ENCODE results near the gene TM9SF1. TPM values are rescaled to one million over a fixed set of nuclear protein-coding genes. Genes with fewer than 3 reads are reported as not detected.
"Not testable (repeated sequence)": the region's sequence is repeated elsewhere in the genome, so short reads cannot be mapped to it uniquely, and the experiment has no call there.

Gene TM9SF1
- total RNA-seq, 4 donors from 2014 or later = 44.6 to 64.4 (median 52.9) TPM

DNA sequence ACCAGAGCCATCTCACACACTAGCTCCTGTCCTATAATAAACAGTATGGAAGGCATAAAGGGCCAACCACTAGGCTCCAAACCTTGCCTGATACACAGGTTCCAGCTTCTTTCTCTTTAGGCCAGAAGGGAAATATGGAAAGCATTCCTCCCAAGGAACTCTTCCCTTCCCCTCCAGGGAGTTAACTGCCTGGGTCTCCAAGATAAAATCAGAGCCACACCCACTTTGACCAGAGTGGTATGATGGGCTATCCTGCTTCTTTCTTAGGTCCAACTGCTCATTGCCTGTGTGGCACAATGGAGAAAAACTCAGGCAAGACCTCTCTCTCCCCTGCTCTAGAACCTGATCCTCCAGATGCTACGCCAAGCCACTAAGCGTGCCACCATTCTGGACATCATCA, 12.4 kb upstream of the TM9SF1 start:
- no peak overlapping the region for H3K4me3 ChIP-seq (ENCODE audit: low read depth, poor library complexity, severe bottlenecking)
- intact Hi-C loops (cut with DNase I; ENCODE audit: low total_unique reads) = no loop called here
- no peak for TF ChIP-seq POLR2A (IDR thresholded peaks at IDR 0.05)
- TF ChIP-seq, protein P1, sequence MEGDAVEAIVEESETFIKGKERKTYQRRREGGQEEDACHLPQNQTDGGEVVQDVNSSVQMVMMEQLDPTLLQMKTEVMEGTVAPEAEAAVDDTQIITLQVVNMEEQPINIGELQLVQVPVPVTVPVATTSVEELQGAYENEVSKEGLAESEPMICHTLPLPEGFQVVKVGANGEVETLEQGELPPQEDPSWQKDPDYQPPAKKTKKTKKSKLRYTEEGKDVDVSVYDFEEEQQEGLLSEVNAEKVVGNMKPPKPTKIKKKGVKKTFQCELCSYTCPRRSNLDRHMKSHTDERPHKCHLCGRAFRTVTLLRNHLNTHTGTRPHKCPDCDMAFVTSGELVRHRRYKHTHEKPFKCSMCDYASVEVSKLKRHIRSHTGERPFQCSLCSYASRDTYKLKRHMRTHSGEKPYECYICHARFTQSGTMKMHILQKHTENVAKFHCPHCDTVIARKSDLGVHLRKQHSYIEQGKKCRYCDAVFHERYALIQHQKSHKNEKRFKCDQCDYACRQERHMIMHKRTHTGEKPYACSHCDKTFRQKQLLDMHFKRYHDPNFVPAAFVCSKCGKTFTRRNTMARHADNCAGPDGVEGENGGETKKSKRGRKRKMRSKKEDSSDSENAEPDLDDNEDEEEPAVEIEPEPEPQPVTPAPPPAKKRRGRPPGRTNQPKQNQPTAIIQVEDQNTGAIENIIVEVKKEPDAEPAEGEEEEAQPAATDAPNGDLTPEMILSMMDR (IDR thresholded peaks at IDR 0.05) = no peak
- WGBS, 2 donors = 98 to 100% methylated on average over 2 of the region's 2 CpGs
- DNase-seq (ENCODE audit: low spot score in 2 of 2) = peak in 1 of 2 donors; percentile 9

DNA sequence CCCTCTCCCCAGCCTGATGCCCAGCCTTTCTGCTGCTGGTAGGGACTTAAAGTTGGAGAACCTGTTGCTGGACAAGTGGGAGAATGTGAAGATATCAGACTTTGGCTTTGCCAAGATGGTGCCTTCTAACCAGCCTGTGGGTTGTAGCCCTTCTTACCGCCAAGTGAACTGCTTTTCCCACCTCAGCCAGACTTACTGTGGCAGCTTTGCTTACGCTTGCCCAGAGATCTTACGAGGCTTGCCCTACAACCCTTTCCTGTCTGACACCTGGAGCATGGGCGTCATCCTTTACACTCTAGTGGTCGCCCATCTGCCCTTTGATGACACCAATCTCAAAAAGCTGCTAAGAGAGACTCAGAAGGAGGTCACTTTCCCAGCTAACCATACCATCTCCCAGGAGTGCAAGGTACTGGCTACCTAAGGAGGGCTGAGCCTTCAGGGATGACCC, 11.9 kb upstream of the TM9SF1 start:
- intact Hi-C loops (cut with DNase I; ENCODE audit: low total_unique reads) = no loop called here
- peak in 1 of 2 donors; percentile 46 for DNase-seq (ENCODE audit: low spot score in 2 of 2)
- no peak overlapping the region for H3K4me3 ChIP-seq (ENCODE audit: low read depth, poor library complexity, severe bottlenecking)
- 95 to 98% methylated on average over 5 of the region's 5 CpGs for WGBS, 2 donors
- TF ChIP-seq, protein P1 (IDR thresholded peaks at IDR 0.05) = no peak
- no peak for TF ChIP-seq POLR2A (IDR thresholded peaks at IDR 0.05)

DNA sequence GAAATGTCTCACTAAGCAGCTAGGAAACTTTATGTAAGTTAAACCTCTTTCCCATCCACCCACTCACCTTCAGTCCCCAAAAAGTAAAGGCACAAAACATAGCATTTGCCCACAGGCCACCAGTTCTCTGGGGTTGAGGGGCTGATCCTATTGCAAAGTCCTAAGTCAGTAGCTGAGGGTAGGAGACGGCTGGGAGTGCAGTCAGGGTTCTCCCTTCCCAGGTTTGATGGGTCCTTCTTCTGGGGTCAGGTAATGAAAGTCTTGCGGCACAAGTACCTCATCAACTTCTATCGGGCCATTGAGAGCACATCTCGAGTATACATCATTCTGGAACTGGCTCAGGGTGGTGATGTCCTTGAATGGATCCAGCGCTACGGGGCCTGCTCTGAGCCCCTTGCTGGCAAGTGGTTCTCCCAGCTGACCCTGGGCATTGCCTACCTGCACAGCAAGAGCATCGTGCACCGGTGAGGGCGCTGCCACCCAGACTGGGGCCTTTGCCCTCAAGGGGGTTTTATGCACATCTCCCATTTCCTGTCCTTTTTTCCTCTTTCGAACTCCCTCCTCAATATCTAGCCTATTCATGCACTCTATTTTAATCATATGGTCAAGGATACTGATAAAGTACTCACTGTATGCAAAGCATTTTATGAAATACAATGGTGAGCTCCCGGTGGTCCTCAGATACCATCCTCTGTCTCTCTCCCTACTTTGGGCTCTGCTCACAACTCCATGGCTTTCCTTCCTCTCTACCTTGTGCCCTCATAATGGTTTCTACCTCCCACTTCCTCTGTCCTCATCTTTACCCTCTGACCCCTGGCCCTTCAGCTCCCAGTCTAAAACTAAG, 11.2 kb upstream of the TM9SF1 start:
- H3K4me3 ChIP-seq (ENCODE audit: low read depth, poor library complexity, severe bottlenecking) = no peak overlapping the region
- 95 to 98% methylated on average over 11 of the region's 11 CpGs for WGBS, 2 donors
- TF ChIP-seq, protein P1 (IDR thresholded peaks at IDR 0.05) = no peak
- no peak for TF ChIP-seq POLR2A (IDR thresholded peaks at IDR 0.05)
- intact Hi-C loops (cut with DNase I; ENCODE audit: low total_unique reads) = no loop called here
- peak in 1 of 2 donors; percentile 78 for DNase-seq (ENCODE audit: low spot score in 2 of 2)

DNA sequence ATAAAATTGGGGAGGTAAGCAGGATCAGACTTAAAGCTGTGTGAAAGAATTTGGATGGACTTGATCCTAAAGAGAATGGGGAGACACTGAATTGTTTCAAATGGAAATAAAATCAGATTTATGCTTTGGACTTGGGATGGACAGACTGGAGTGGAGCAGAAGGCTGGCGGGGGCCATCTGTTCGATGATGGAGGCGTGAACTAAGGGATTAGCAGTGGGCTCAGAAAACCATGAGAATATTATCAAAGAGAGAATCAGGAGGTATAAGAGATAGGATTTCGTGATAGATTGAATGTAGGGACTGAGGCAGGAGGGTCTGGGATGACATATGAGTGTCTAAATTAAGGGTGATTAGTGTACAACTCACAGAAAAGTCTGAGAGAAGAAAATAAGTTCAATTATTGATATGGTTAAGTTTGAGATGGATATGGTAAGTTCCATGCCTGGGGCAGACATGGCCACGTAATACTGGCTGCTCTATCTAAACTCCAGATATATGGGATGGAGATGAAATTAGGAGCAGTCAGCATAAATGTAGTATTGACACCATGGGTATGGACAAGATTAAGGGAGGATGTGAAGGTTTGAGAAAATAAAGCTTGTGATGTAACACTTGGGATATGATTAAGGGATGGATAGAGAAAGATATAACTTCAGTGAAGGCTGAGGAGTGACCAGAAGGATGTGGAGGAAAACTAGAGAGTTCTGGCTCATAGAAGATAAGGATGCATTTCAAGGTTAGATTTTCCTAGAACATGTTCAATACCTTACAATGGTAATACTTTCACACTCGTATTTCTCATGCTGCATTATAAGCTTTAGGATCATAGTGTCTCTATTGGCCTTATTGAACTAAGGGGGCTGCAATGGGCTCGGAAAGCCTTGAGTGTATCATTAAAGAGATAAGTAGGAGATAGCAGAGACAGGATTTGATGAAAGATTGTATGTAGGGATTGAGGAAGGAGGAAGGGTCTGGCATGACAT, 9.2 kb upstream of the TM9SF1 start:
- H3K4me3 ChIP-seq (ENCODE audit: low read depth, poor library complexity, severe bottlenecking) = no peak overlapping the region
- WGBS, 2 donors = 91% methylated on average over 7 of the region's 7 CpGs
- intact Hi-C loops (cut with DNase I; ENCODE audit: low total_unique reads) = no loop called here
- no peak for TF ChIP-seq POLR2A (IDR thresholded peaks at IDR 0.05)
- TF ChIP-seq, protein P1 (IDR thresholded peaks at IDR 0.05) = no peak
- DNase-seq (ENCODE audit: low spot score in 2 of 2) = peak in 1 of 2 donors; percentile 20

DNA sequence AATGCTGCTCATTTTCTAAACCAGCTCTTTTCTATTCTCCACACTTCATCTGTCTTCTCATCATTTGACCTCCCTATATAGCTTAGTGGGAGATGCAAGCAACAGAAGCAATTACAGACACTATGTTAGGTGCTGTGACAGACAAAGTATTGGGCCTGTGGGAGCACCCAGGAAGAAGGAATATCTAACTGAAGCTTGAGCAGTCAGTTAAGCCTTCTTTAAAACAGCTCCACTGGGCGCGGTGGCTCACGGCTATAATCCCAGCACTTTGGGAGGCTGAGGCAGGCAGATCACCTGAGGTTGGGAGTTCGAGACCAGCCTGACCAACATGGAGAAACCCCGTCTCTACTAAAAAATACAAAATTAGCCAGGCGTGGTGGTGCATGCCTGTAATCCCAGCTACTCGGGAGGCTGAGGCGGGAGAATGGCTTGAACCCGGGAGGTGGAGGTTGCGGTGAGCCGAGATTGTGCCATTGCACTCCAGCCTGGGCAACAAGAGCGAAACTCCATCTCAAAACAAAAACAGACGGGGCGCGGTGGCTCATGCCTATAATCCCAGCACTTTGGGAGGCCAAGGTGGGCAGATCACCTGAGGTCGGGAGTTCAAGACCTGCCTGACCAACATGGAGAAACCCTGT, 8.1 kb upstream of the TM9SF1 start:
- intact Hi-C loops (cut with DNase I; ENCODE audit: low total_unique reads); H3K4me3 ChIP-seq (ENCODE audit: low read depth, poor library complexity, severe bottlenecking): not testable (repeated sequence)
- WGBS, 2 donors = 94 to 96% methylated on average over 16 of the region's 16 CpGs
- peak in 1 of 2 donors; percentile 64 for DNase-seq (ENCODE audit: low spot score in 2 of 2)

DNA sequence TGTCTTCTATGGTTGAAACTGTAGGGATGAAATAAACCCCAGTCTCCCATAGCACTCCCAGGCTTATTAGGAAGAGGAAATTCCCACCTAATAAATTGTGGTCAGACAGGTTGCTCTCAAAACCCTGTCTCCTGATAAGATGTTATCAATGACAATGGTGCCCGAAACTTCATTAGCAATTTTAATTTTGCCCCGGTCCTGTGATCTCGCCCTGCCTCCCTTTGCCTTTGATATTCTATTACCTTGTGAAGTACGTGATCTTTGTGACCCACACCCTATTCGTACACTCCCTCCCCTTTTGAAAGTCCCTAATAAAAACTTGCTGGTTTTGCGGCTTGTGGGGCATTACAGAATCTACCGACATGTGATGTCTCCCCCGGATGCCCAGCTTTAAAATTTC, 7.3 kb upstream of the TM9SF1 start:
- WGBS, 2 donors = 77 to 83% methylated on average over 8 of the region's 8 CpGs
- H3K4me3 ChIP-seq (ENCODE audit: low read depth, poor library complexity, severe bottlenecking); intact Hi-C loops (cut with DNase I; ENCODE audit: low total_unique reads): not testable (repeated sequence)
- DNase-seq (ENCODE audit: low spot score in 2 of 2) = peak in 1 of 2 donors; percentile 32

All from lower leg skin (tissue), 4 donors.